Peyer's patch (tissue), 4 donors: ENCODE measurements around the gene PLEKHA7.

ENCODE experiments used
- POLR2A ChIP-seq, 2 donors: fragments of 450-650 bp; IDR thresholded peaks; one replicate each; pipeline ENCODE4 v1.5.1; 2017; ENCODE audit warnings: antibody characterized with exemption in 2 of 2, mild to moderate bottlenecking in 2 of 2, moderate library complexity in 2 of 2
- TF ChIP-seq, protein P1 (sequence below), 6 experiments: fragments of 450-650 bp in 4 of 6; fragments of 200-600 bp in 2 of 6; sonication (generic) in 1 of 6; IDR thresholded peaks; one replicate each; pipeline ENCODE4 v1.5.1; 2017 to 2019; ENCODE audit warnings: antibody characterized with exemption in 6 of 6, mild to moderate bottlenecking in 3 of 6, moderate library complexity in 1 of 6

DNA sequence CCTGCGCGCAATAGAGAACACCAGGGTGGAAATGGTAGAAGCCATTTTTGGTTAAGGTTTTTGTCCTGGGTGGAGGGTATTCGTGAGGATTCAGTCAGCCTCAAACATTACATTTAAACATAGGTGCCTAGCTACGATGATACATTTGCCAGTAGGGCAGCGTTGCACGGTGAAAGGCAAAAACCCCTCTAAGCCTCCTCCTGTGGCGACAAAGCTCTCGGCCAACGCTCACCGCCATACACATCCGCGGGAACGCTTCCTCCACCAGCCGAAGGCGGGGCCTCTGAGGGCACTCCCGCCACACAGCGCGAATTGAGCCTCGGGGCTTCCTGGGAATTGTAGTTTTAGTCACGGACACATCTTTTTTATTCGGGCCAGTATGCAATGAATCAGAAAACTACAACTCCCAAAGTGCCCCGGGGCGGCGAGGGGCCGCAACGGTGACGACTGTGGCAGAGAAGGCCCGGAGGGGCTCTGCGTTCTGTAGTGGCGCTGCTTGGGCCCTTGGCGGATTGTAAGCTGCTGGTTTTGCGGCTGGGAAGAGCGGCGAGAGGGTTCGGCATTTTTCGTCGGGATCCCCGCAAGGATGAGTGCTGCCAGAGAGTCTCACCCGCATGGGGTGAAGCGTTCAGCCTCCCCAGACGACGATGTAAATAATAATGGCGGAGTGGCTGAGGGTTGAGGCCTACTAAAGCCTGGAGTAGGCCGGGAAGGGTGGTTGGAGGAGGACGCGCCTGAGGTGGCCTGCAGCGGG lies 275.8 kb downstream of the PLEKHA7 start, which contains the start of gene C11orf58:
- TF ChIP-seq, protein P1, sequence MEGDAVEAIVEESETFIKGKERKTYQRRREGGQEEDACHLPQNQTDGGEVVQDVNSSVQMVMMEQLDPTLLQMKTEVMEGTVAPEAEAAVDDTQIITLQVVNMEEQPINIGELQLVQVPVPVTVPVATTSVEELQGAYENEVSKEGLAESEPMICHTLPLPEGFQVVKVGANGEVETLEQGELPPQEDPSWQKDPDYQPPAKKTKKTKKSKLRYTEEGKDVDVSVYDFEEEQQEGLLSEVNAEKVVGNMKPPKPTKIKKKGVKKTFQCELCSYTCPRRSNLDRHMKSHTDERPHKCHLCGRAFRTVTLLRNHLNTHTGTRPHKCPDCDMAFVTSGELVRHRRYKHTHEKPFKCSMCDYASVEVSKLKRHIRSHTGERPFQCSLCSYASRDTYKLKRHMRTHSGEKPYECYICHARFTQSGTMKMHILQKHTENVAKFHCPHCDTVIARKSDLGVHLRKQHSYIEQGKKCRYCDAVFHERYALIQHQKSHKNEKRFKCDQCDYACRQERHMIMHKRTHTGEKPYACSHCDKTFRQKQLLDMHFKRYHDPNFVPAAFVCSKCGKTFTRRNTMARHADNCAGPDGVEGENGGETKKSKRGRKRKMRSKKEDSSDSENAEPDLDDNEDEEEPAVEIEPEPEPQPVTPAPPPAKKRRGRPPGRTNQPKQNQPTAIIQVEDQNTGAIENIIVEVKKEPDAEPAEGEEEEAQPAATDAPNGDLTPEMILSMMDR (IDR thresholded peaks at IDR 0.05) = peak in 2 of 6 experiments; percentile 2 to 19
- TF ChIP-seq POLR2A (IDR thresholded peaks at IDR 0.05) = peak; percentile 78 to 87
